Measurements from ENCODE around the gene MAP2K5. TPM values are rescaled to one million over a fixed set of nuclear protein-coding genes. Genes with fewer than 3 reads are reported as not detected.

The MAP2K5 gene
- total RNA-seq, 6 experiments from 2014 or later, result 5.0 to 11.6 (median 8.8) TPM

- Histone ChIP-seq H3K36me3 (no peaks in the 10 kb centered on the region), H3K27me3 (no peaks in the 10 kb centered on the region), H3K4me3 (no peak overlapping the region), H3K9me3 (no peaks in the 10 kb centered on the region), H3K27ac (no peak overlapping the region), H3K4me1 (no peaks in the 10 kb centered on the region)
- TF ChIP-seq CTCF (IDR thresholded peaks at IDR 0.05), result no peak
- TF ChIP-seq POLR2A (IDR thresholded peaks at IDR 0.05), result no peak
- WGBS (ENCODE audit: insufficient coverage, low coverage, low lambda C conversion rate, missing lambda C conversion rate), result 70% methylated on average over 2 of the region's 16 CpGs
- intact Hi-C loops (cut with DNase I), result no loop called here
- ATAC-seq (peak in 1 of 4 donors; percentile 27), DNase-seq (no peak)
Measured at GRCh38 chr15:67805666-67806516, 263.4 kb downstream of the MAP2K5 start.

- no peaks in the 10 kb centered on the region for H3K4me1 ChIP-seq
- no peak overlapping the region for H3K27ac ChIP-seq
- DNase-seq (no peak), ATAC-seq (no peak)
- no peaks in the 10 kb centered on the region for H3K36me3 ChIP-seq
- H3K9me3 ChIP-seq, result no peaks in the 10 kb centered on the region
- intact Hi-C loops (cut with DNase I), result no loop called here
- 100% methylated on average over 1 of the region's 18 CpGs for WGBS (ENCODE audit: insufficient coverage, low coverage, low lambda C conversion rate, missing lambda C conversion rate)
- no peak overlapping the region for H3K4me3 ChIP-seq
- TF ChIP-seq POLR2A (IDR thresholded peaks at IDR 0.05) (no peak), CTCF (IDR thresholded peaks at IDR 0.05) (no peak)
- H3K27me3 ChIP-seq, result no peaks in the 10 kb centered on the region
Measured at GRCh38 chr15:67806536-67806935, 264.0 kb downstream of the MAP2K5 start.

- no CpG with 5 or more reads among the region's 5 CpGs for WGBS (ENCODE audit: insufficient coverage, low coverage, low lambda C conversion rate, missing lambda C conversion rate)
- DNase-seq (peak in 1 of 3 donors; percentile 31), ATAC-seq (no peak)
- Histone ChIP-seq H3K36me3 (no peaks in the 10 kb centered on the region), H3K4me3 (no peak overlapping the region), H3K9me3 (no peaks in the 10 kb centered on the region), H3K27me3 (no peaks in the 10 kb centered on the region), H3K27ac (no peak overlapping the region), H3K4me1 (no peaks in the 10 kb centered on the region)
- TF ChIP-seq CTCF (IDR thresholded peaks at IDR 0.05) (no peak), POLR2A (IDR thresholded peaks at IDR 0.05) (no peak)
- intact Hi-C loops (cut with DNase I), result no loop called here
Measured at GRCh38 chr15:67807141-67807540, 264.6 kb downstream of the MAP2K5 start.

GRCh38 chr15:67807836-67808235 lies 265.3 kb downstream of the MAP2K5 start:
- Histone ChIP-seq H3K4me3 (no peak overlapping the region), H3K27ac (no peak overlapping the region), H3K4me1 (no peaks in the 10 kb centered on the region), H3K36me3 (no peaks in the 10 kb centered on the region), H3K9me3 (no peaks in the 10 kb centered on the region), H3K27me3 (no peaks in the 10 kb centered on the region)
- DNase-seq (no peak), ATAC-seq (no peak)
- 95% methylated on average over 4 of the region's 7 CpGs for WGBS (ENCODE audit: insufficient coverage, low coverage, low lambda C conversion rate, missing lambda C conversion rate)
- intact Hi-C loops (cut with DNase I), result no loop called here
- no peak for TF ChIP-seq CTCF (IDR thresholded peaks at IDR 0.05)
- TF ChIP-seq POLR2A (IDR thresholded peaks at IDR 0.05), result no peak

Data from right lobe of liver (tissue), 6 donors.